NOMO-1 (cell line): Measurements from ENCODE around the gene MPDU1.

Source experiments
- DNase-seq, 2 experiments: peaks; one replicate each; lab custom pipeline; 2025; ENCODE audit not compliant: unreplicated experiment in 2 of 2; lab: John Stamatoyannopoulos, UW

The MPDU1 gene

GRCh38 chr17:7560172-7561027 is 23.3 kb upstream of the MPDU1 start:
- DNase-seq: peak in 1 of 2 experiments; percentile 39

GRCh38 chr17:7561028-7561575 is 22.6 kb upstream of the MPDU1 start:
- DNase-seq: peak; percentile 70 to 72

- peak; percentile 75 to 85 for DNase-seq
These were observed 22.0 kb upstream of the MPDU1 start, which contains the start of gene SENP3 for GRCh38 chr17:7561589-7562207. SENP3 (plus strand) TSS chr17:7561919; CDS start chr17:7563077, 1,158 bp downstream.

- no peak for DNase-seq
These were observed 21.4 kb upstream of the MPDU1 start for GRCh38 chr17:7562208-7562605.

- DNase-seq: no peak
These were observed 20.4 kb upstream of the MPDU1 start for GRCh38 chr17:7563115-7563869.

GRCh38 chr17:7569571-7569970 is 14.1 kb upstream of the MPDU1 start:
- no peak for DNase-seq

- DNase-seq: no peak
These were observed 13.3 kb upstream of the MPDU1 start for GRCh38 chr17:7570351-7570750.

- no peak for DNase-seq
These were observed 11.4 kb upstream of the MPDU1 start for GRCh38 chr17:7572338-7572587.

- peak; percentile 99 for DNase-seq
These were observed 10.9 kb upstream of the MPDU1 start for GRCh38 chr17:7572588-7573323.

GRCh38 chr17:7573324-7574080 is 10.2 kb upstream of the MPDU1 start:
- peak; percentile 93 for DNase-seq

GRCh38 chr17:7574176-7574953 is 9.3 kb upstream of the MPDU1 start:
- DNase-seq: peak in 1 of 2 experiments; percentile 10

GRCh38 chr17:7575481-7575883 is 8.2 kb upstream of the MPDU1 start:
- no peak for DNase-seq

GRCh38 chr17:7575959-7576358 is 7.7 kb upstream of the MPDU1 start:
- no peak for DNase-seq

GRCh38 chr17:7576432-7576937 is 7.2 kb upstream of the MPDU1 start:
- DNase-seq: no peak

- DNase-seq: no peak
These were observed 6.1 kb upstream of the MPDU1 start for GRCh38 chr17:7577327-7578199.

- peak; percentile 97 to 99 for DNase-seq
These were observed 4.4 kb upstream of the MPDU1 start, which contains the start of gene CD68 for GRCh38 chr17:7579001-7579833. CD68 (plus strand) TSS chr17:7579638; CDS start chr17:7579678, 40 bp downstream.
